Panc1 (cell line): ENCODE results near the gene SENP5. TPM values are rescaled to one million over a fixed set of nuclear protein-coding genes. Genes with fewer than 3 reads are reported as not detected.
A peak's percentile ranks its signal among the peaks of the same experiment; 100 is the strongest.

Experiments
- ATAC-seq: fragments of 200-7000 bp; cut with Tn5 transposase; 2 replicates; pipeline ENCODE4 v1.9.1; 2020; ENCODE audit warnings: mild to moderate bottlenecking, moderate library complexity
- BruUV-seq: library from RNA; stranded (reverse); fragments of 400-500 nt; replicated peaks from 2 replicates; lab custom pipeline; 2021; lab: Mats Ljungman, UMichigan
- CTCF ChIA-PET: fragments of 300-600 bp; sonication (Branson Sonifier 250); formaldehyde crosslinking; loops from one replicate; lab custom pipeline; 2022; ENCODE audit warnings: antibody characterized with exemption; lab: Charles Lee
- POLR2A ChIA-PET: fragments of 300-600 bp; sonication (Branson Sonifier 250); formaldehyde crosslinking; loops from one replicate; lab custom pipeline; 2022; ENCODE audit warnings: antibody characterized with exemption; lab: Charles Lee
- DNase-seq: peaks from one replicate; pipeline ENCODE4 v3.0.0-alpha.2; 2010; ENCODE audit warnings: low read depth, low spot score
- H3K27ac ChIP-seq: 2 replicates; pipeline ENCODE4 v1.5.1; 2011; ENCODE audit warnings: mild to moderate bottlenecking, low read length, inconsistent platforms
- H3K27me3 ChIP-seq: fragments of 200-500 bp; sonication (Bioruptor generic); 2 replicates; pipeline ENCODE4 v1.6.0; 2014; ENCODE audit warnings: low read length, inconsistent platforms; ENCODE audit not compliant: control insufficient read depth, insufficient read depth
- H3K36me3 ChIP-seq: fragments of 200-500 bp; sonication (Bioruptor generic); 2 replicates; pipeline ENCODE4 v1.5.1; 2014; ENCODE audit warnings: inconsistent platforms, mild to moderate bottlenecking, low read length, moderate library complexity; ENCODE audit not compliant: control insufficient read depth, insufficient read depth
- H3K4me1 ChIP-seq: 2 replicates; pipeline ENCODE4 v1.5.1; 2011; ENCODE audit warnings: inconsistent platforms, mild to moderate bottlenecking, low read length, moderate library complexity; ENCODE audit not compliant: control insufficient read depth, insufficient read depth
- H3K4me3 ChIP-seq, 2 experiments: 2 replicates each; pipeline ENCODE4 v1.5.1; 2011 to 2012; ENCODE audit warnings: low read depth in 2 of 2, low read length in 2 of 2, mild to moderate bottlenecking in 2 of 2, inconsistent platforms in 1 of 2, moderate library complexity in 1 of 2
- H3K9me3 ChIP-seq: fragments of 200-500 bp; sonication (Bioruptor generic); 2 replicates; pipeline ENCODE4 v1.5.1; 2014; ENCODE audit warnings: low read depth, mild to moderate bottlenecking, inconsistent platforms, low read length, moderate library complexity; ENCODE audit not compliant: control insufficient read depth, insufficient read depth
- CTCF ChIP-seq: fragments of 450-650 bp; IDR thresholded peaks from 2 replicates; pipeline ENCODE4 v1.5.1; 2017; ENCODE audit warnings: mild to moderate bottlenecking
- POLR2AphosphoS5 ChIP-seq: IDR thresholded peaks from 2 replicates; pipeline ENCODE4 v1.6.1; 2012; ENCODE audit warnings: mild to moderate bottlenecking, low read depth, low read length, moderate library complexity
- REST ChIP-seq, 2 experiments: IDR thresholded peaks; 2 replicates each; pipeline ENCODE4 v1.6.1; 2011 to 2012; ENCODE audit warnings: low read depth in 2 of 2, control low read depth in 1 of 2, low read length in 1 of 2, mild to moderate bottlenecking in 1 of 2, moderate library complexity in 1 of 2; ENCODE audit not compliant: insufficient read depth in 1 of 2
- SIN3A ChIP-seq: IDR thresholded peaks from 2 replicates; pipeline ENCODE4 v1.6.1; 2012; ENCODE audit warnings: low read depth, mild to moderate bottlenecking, low read length, moderate library complexity, borderline replicate concordance; ENCODE audit not compliant: insufficient read depth
- TCF7L2 ChIP-seq: IDR thresholded peaks from 2 replicates; pipeline ENCODE4 v1.6.1; 2011; ENCODE audit warnings: mild to moderate bottlenecking, low read depth, low read length, inconsistent platforms
- in situ Hi-C: cut with HindIII; loops from 2 replicates; pipeline ENCODE4 v1.10.0; 2016; ENCODE audit warnings: low sequenced_read_pairs, low pct_unique_long_range_greater_than_20kb
- intact Hi-C: fragments of 100-400 bp; cut with micrococcal nuclease; formaldehyde crosslinking; loops from one replicate; pipeline ENCODE4 v1.10.0; 2022; ENCODE audit not compliant: unreplicated experiment
- total RNA-seq: library from RNA; stranded (reverse); gene quantifications from one replicate; pipeline ENCODE4 v1.2.1, GENCODE V29; 2021; ENCODE audit not compliant: unreplicated experiment

The SENP5 gene
- total RNA-seq, 1 experiment from 2014 or later, result 40.0 TPM

GRCh38 chr3:196969660-196970546, 102.2 kb downstream of the SENP5 start:
- Histone ChIP-seq H3K4me3 (peak overlapping the region; percentile 52 to 72), H3K27me3 (no peaks in the 10 kb centered on the region), H3K27ac (no peak overlapping the region), H3K4me1 (peaks cover 12% of the 10 kb centered on the region), H3K36me3 (no peaks in the 10 kb centered on the region), H3K9me3 (no peaks in the 10 kb centered on the region)
- ChIA-PET POLR2A (no interaction called here), CTCF (interaction anchor here (0.6 to 1.3 kb wide), 2 partner anchors 60 to 359 kb away, joined by 3 read pairs; no protein-coding TSS in a partner anchor)
- in situ Hi-C loops, result no loop called here
- DNase-seq, result no peak
- ATAC-seq, result peak; percentile 88
- intact Hi-C loops, result loop anchor here (10.0 kb wide), 1 partner anchor 445 kb away; no protein-coding TSS in a partner anchor
- no TSS peak for BruUV-seq
- TF ChIP-seq CTCF (peak; percentile 100), SIN3A (peak; percentile 82; the same call in 1 of the 2 replicates), TCF7L2 (no peak), REST (IDR thresholded peaks at IDR 0.05; ENCODE audit: insufficient read depth in 1 of 2, low read depth in 2 of 2, low read length in 1 of 2) (no peak)

GRCh38 chr3:196970547-196971093, 102.9 kb downstream of the SENP5 start:
- CTCF ChIA-PET, result interaction anchor here (1.3 kb wide), 1 partner anchor 61 kb away, joined by 3 read pairs; no protein-coding TSS in a partner anchor
- no peak for DNase-seq
- POLR2A ChIA-PET, result no interaction called here
- H3K27me3 ChIP-seq, result no peaks in the 10 kb centered on the region
- no peaks in the 10 kb centered on the region for H3K36me3 ChIP-seq
- intact Hi-C loops, result loop anchor here (10.0 kb wide), 1 partner anchor 446 kb away; no protein-coding TSS in a partner anchor
- no peak overlapping the region for H3K27ac ChIP-seq
- BruUV-seq, result TSS peak; percentile 72
- in situ Hi-C loops, result no loop called here
- H3K4me3 ChIP-seq, result no peak overlapping the region
- no peaks in the 10 kb centered on the region for H3K9me3 ChIP-seq
- peaks cover 12% of the 10 kb centered on the region for H3K4me1 ChIP-seq
- no peak for TF ChIP-seq POLR2AphosphoS5
- TF ChIP-seq SIN3A, result no peak
- no peak for TF ChIP-seq CTCF
- no peak for TF ChIP-seq REST (IDR thresholded peaks at IDR 0.05; ENCODE audit: insufficient read depth in 1 of 2, low read depth in 2 of 2, low read length in 1 of 2)
- TF ChIP-seq TCF7L2, result no peak
- no peak for ATAC-seq
